CD4-positive, alpha-beta T cell treated with Interleukin-17A for 1 hour (primary cell): Measurements from ENCODE around the gene CSAG2.
"Not testable (repeated sequence)": the region's sequence is repeated elsewhere in the genome, so short reads cannot be mapped to it uniquely, and the experiment has no call there.

Experiments used
- DNase-seq: peaks from one replicate; pipeline ENCODE4 v3.0.0-alpha.2; 2020

CSAG2 gene

GRCh38 chrX:152709173-152709572 lies at the start of gene CSAG2:
TSS of gene CSAG2 (minus strand) at chrX:152709273. CDS start at chrX:152709112, 161 bp downstream.
- DNase-seq = not testable (repeated sequence)

GRCh38 chrX:152754871-152755270 lies 45.8 kb upstream of the CSAG2 start:
- not testable (repeated sequence) for DNase-seq

GRCh38 chrX:152753686-152754650 lies 44.9 kb upstream of the CSAG2 start, which contains the start of gene MAGEA2:
TSS of gene MAGEA2 (minus strand) at chrX:152753842. CDS start at chrX:152751363, 2,479 bp downstream.
- DNase-seq = not testable (repeated sequence)

DNA sequence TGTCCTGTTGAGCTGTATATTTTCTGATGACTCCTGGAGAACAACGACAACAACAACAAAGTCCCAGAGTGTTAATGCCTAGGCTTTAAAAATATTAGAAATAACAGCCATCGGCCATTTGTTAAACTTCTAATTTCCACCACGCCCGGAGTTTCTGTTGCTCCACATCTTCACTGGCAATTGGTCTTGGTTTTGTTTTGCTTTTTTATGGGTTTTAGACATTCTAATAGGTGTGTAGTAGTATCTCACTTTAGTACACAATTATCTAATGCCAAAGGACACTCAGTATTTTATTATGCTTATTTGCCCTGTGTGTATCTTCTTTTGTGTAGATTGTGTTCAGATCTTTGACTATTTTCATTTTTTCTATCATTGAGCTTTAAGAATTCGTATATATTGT lies 29.5 kb upstream of the CSAG2 start:
- DNase-seq = no peak

- not testable (repeated sequence) for DNase-seq
Measured at GRCh38 chrX:152736528-152736927, 27.5 kb upstream of the CSAG2 start.

DNA sequence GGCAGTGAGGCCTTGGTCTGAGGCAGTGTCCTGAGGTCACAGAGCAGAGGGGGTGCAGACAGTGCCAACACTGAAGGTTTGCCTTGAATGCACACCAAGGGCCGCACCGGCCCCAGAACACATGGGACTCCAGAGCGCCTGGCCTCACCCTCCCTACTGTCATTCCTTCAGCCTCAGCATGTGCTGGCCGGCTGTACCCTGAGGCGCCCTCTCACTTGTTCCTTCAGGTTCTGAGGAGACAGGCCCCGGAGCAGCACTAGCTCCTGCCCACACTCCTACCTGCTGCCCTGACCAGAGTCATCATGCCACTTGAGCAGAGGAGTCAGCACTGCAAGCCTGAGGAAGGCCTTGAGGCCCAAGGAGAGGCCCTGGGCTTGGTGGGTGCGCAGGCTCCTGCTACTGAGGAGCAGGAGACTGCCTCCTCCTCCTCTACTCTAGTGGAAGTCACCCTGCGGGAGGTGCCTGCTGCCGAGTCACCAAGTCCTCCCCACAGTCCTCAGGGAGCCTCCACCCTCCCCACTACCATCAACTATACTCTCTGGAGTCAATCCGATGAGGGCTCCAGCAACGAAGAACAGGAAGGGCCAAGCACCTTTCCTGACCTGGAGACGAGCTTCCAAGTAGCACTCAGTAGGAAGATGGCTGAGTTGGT lies 26.9 kb upstream of the CSAG2 start:
- DNase-seq = no peak

- DNase-seq = no peak
Measured at GRCh38 chrX:152735101-152735500, 26.0 kb upstream of the CSAG2 start.

- not testable (repeated sequence) for DNase-seq
Measured at GRCh38 chrX:152734143-152734858, 25.2 kb upstream of the CSAG2 start.

DNA sequence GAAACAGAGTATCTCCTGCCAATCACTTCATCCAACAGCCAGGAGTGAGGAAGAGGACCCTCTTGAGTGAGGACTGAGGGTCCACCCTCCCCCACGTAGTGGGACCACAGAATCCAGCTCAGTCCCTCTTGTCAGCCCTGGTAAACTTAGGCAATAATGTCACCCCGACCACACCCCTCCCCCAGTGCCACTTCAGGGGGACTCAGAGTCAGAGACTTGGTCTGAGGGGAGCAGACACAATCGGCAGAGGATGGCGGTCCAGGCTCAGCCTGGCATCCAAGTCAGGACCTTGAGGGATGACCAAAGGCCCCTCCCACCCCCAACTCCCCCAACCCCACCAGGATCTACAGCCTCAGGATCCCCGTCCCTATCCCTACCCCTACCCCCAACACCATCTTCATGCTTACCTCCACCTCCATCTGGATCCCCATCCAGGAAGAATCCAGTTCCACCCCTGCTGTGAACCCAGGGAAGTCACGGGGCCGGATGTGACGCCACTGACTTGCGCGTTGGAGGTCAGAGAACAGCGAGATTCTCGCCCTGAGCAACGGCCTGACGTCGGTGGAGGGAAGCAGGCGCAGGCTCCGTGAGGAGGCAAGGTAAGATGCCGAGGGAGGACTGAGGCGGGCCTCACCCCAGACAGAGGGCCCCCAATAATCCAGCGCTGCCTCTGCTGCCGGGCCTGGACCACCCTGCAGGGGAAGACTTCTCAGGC lies 24.3 kb upstream of the CSAG2 start, which contains the start of the genes CSAG1 and MAGEA12:
CSAG1 (minus strand) TSS at position 461 of the 715 bp plus-strand sequence. CDS start 1,261 bp downstream, outside the sequence.
MAGEA12 (plus strand) TSS at position 497 of the 715 bp plus-strand sequence. CDS start 2,405 bp downstream, outside the sequence.
- DNase-seq = no peak

- no peak for DNase-seq
Measured at GRCh38 chrX:152725409-152725808, 16.3 kb upstream of the CSAG2 start.

DNA sequence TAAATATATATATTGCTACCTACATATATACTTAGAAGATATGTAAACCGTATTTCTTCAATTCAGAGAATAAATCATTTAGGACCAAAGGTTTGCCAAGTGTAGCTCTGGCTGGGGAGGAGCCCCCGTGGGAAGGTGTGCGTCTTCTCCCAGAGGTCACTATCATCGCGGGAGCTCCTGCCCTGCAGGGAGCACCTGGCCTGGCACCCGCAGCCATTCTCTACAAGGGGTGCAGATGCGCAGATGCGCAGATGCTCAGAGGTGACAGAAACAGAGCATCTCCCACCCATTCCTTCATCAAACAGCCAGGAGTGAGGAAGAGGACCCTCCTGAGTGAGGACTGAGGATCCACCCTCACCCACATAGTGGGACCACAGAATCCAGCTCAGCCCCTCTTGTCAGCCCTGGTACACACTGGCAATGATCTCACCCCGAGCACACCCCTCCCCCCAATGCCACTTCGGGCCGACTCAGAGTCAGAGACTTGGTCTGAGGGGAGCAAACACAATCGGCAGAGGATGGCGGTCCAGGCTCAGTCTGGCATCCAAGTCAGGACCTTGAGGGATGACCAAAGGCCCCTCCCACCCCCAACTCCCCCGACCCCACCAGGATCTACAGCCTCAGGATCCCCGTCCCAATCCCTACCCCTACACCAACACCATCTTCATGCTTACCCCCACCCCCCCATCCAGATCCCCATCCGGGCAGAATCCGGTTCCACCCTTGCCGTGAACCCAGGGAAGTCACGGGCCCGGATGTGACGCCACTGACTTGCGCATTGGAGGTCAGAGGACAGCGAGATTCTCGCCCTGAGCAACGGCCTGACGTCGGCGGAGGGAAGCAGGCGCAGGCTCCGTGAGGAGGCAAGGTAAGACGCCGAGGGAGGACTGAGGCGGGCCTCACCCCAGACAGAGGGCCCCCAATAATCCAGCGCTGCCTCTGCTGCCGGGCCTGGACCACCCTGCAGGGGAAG lies 5.0 kb upstream of the CSAG2 start, which contains the start of gene MAGEA2B:
MAGEA2B (plus strand) TSS at position 814 of the 973 bp plus-strand sequence. CDS start 2,479 bp downstream, outside the sequence.
- DNase-seq = not testable (repeated sequence)

DNA sequence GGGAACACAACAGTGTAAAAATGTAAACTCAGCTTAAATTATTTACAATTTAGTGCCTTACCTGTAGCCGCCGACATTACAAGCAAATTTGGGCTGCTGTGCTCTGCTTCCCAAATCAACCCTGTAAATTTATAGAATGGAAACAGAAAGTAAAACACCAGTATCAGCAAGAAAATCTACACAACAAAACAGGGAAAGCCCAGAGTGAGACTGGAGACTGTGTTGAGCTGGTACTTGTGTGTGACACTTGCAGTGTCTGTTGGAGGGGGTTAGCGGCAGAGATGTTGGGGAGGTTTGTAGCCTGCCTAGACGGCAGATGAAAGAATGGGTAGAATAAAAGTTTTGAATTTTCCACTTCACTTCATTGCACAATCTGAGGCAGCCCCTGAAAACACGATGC lies 4.1 kb upstream of the CSAG2 start:
- DNase-seq = not testable (repeated sequence)

GRCh38 chrX:152706500-152706899 lies 2.6 kb downstream of the CSAG2 start:
- not testable (repeated sequence) for DNase-seq

DNA sequence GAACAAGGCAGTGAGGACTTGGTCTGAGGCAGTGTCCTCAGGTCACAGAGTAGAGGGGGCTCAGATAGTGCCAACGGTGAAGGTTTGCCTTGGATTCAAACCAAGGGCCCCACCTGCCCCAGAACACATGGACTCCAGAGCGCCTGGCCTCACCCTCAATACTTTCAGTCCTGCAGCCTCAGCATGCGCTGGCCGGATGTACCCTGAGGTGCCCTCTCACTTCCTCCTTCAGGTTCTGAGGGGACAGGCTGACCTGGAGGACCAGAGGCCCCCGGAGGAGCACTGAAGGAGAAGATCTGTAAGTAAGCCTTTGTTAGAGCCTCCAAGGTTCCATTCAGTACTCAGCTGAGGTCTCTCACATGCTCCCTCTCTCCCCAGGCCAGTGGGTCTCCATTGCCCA lies 8.7 kb downstream of the CSAG2 start:
- not testable (repeated sequence) for DNase-seq

DNA sequence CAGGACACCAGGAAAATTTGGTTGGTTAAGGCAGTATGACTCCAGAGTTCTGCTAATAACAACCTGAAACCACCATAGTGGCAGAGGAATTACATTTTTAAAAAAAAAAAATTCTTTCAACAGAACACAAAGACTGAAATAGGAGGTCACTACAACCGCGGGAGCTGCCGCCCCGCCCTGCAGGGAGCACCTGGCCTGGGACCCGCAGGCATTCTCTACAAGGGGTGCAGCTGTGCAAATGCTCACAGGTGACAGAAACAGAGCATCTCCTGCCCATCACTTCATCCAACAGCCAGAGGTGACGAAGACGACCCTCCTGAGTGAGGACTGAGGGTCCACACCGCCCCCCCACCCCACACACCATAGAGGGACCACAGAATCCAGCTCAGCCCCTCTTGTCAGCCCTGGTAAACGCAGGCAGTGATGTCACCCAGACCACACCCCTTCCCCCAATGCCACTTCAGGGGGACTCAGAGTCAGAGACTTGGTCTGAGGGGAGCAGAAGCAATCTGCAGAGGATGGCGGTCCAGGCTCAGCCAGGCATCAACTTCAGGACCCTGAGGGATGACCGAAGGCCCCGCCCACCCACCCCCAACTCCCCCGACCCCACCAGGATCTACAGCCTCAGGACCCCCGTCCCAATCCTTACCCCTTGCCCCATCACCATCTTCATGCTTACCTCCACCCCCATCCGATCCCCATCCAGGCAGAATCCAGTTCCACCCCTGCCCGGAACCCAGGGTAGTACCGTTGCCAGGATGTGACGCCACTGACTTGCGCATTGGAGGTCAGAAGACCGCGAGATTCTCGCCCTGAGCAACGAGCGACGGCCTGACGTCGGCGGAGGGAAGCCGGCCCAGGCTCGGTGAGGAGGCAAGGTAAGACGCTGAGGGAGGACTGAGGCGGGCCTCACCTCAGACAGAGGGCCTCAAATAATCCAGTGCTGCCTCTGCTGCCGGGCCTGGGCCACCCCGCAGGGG lies 10.8 kb downstream of the CSAG2 start, which contains the start of gene MAGEA3:
MAGEA3 (plus strand) TSS at position 843 of the 980 bp plus-strand sequence. CDS start 2,039 bp downstream, outside the sequence.
- not testable (repeated sequence) for DNase-seq

DNA sequence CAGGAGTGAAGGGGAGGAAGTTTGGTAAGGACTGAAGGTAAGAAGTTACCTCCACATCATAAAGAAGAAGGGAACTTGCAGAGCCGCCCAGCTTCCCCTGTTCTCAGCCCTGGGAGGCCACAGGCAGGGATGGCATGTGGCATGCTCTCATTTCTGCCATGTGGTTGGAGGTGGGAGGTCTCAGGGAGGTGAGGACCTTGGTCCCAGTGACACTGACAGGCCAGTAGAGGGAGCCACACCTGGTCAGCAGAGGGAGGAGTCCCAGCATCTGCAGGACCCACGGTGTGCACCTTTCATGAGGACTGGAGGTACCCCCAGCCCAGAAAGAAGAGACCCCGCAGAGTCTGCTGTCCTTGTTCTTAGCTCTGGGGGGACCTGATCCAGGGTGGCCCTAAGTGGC lies 28.1 kb downstream of the CSAG2 start:
- not testable (repeated sequence) for DNase-seq

DNA sequence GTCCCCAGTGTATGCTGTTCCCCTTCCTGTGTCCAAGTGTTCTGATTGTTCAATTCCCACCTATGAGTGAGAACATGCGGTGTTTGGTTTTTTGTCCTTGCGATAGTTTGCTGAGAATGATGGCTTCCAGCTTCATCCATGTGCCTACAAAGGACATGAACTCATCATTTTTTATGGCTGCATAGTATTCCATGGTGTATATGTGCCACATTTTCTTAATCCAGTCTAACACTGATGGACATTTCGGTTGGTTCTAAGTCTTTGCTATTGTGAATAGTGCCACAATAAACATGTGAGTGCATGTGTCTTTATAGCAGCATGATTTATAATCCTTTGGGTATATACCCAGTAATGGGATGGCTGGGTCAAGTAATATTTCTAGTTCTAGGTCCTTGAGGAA lies 34.4 kb downstream of the CSAG2 start:
- not testable (repeated sequence) for DNase-seq

GRCh38 chrX:152674135-152674534 lies 34.9 kb downstream of the CSAG2 start:
- DNase-seq = no peak

GRCh38 chrX:152663086-152663485 lies 46.0 kb downstream of the CSAG2 start:
- no peak for DNase-seq
